H9 (cell line): Measurements from ENCODE around the gene GAL3ST2. TPM values are rescaled to one million over a fixed set of nuclear protein-coding genes. Genes with fewer than 3 reads are reported as not detected.

ENCODE experiments used
- DNase-seq: peaks from one replicate; pipeline ENCODE4 v3.0.0-alpha.2; 2017
- H2AFZ ChIP-seq: one replicate; pipeline ENCODE4 v1.6.1; 2013; ENCODE audit warnings: mild to moderate bottlenecking, low read length, control low read depth, moderate library complexity
- H2AK5ac ChIP-seq: 2 replicates; pipeline ENCODE4 v1.6.1; 2013; ENCODE audit warnings: low read length, control low read depth, mixed read lengths; ENCODE audit not compliant: insufficient read length
- H2BK120ac ChIP-seq: one replicate; pipeline ENCODE4 v1.6.1; 2013; ENCODE audit warnings: low read depth, mild to moderate bottlenecking, low read length, control low read depth, inconsistent platforms; ENCODE audit not compliant: poor library complexity, severe bottlenecking
- H2BK12ac ChIP-seq: 2 replicates; pipeline ENCODE4 v1.6.1; 2013; ENCODE audit warnings: low read length, control low read depth, mixed read lengths, low read depth; ENCODE audit not compliant: insufficient read length
- H2BK15ac ChIP-seq: 2 replicates; pipeline ENCODE4 v1.6.1; 2013; ENCODE audit warnings: low read depth, low read length, control low read depth
- H2BK20ac ChIP-seq: one replicate; pipeline ENCODE4 v1.6.1; 2013; ENCODE audit warnings: low read depth, mild to moderate bottlenecking, low read length, control low read depth, inconsistent platforms; ENCODE audit not compliant: poor library complexity, severe bottlenecking
- H2BK5ac ChIP-seq: 2 replicates; pipeline ENCODE4 v1.6.1; 2013; ENCODE audit warnings: low read length, control low read depth, mixed read lengths; ENCODE audit not compliant: insufficient read length
- H3K14ac ChIP-seq: 2 replicates; pipeline ENCODE4 v1.6.1; 2013; ENCODE audit warnings: low read length, control low read depth; ENCODE audit not compliant: insufficient read depth
- H3K18ac ChIP-seq: 2 replicates; pipeline ENCODE4 v1.6.1; 2013; ENCODE audit warnings: low read depth, mild to moderate bottlenecking, mixed read lengths, low read length, control low read depth; ENCODE audit not compliant: insufficient read length
- H3K23ac ChIP-seq: 2 replicates; pipeline ENCODE4 v1.6.1; 2013; ENCODE audit warnings: low read length, control low read depth, mixed read lengths, low read depth; ENCODE audit not compliant: insufficient read length
- H3K23me2 ChIP-seq: 2 replicates; pipeline ENCODE4 v1.6.1; 2013; ENCODE audit warnings: low read depth, mild to moderate bottlenecking, mixed read lengths, low read length, control low read depth; ENCODE audit not compliant: insufficient read length, poor library complexity, severe bottlenecking
- H3K27ac ChIP-seq: 2 replicates; pipeline ENCODE4 v1.5.1; 2013; ENCODE audit warnings: low read length, control low read depth, mixed read lengths, low read depth; ENCODE audit not compliant: insufficient read length
- H3K27me3 ChIP-seq: 2 replicates; pipeline ENCODE4 v1.6.1; 2013; ENCODE audit warnings: low read length, control low read depth, inconsistent platforms; ENCODE audit not compliant: insufficient read depth
- H3K4ac ChIP-seq: 2 replicates; pipeline ENCODE4 v1.6.1; 2013; ENCODE audit warnings: low read depth, mild to moderate bottlenecking, control low read depth, inconsistent platforms, low read length, moderate library complexity
- H3K4me1 ChIP-seq: 2 replicates; pipeline ENCODE4 v1.6.1; 2013; ENCODE audit warnings: low read length, control low read depth, inconsistent platforms; ENCODE audit not compliant: insufficient read depth
- H3K4me2 ChIP-seq: 2 replicates; pipeline ENCODE4 v1.6.1; 2013; ENCODE audit warnings: low read length, control low read depth, mixed read lengths; ENCODE audit not compliant: insufficient read length, insufficient read depth
- H3K56ac ChIP-seq: 2 replicates; pipeline ENCODE4 v1.6.1; 2013; ENCODE audit warnings: low read depth, mild to moderate bottlenecking, mixed read lengths, low read length, control low read depth; ENCODE audit not compliant: insufficient read length
- H3K79me1 ChIP-seq: 2 replicates; pipeline ENCODE4 v1.6.1; 2013; ENCODE audit warnings: low read depth, mild to moderate bottlenecking, moderate library complexity, low read length, control low read depth, inconsistent platforms; ENCODE audit not compliant: insufficient read depth, poor library complexity, severe bottlenecking
- H3K79me2 ChIP-seq: 2 replicates; pipeline ENCODE4 v1.6.1; 2013; ENCODE audit warnings: low read length, control low read depth, inconsistent platforms; ENCODE audit not compliant: insufficient read depth
- H3K9ac ChIP-seq: 2 replicates; pipeline ENCODE4 v1.6.1; 2013; ENCODE audit warnings: low read length, control low read depth, mixed read lengths; ENCODE audit not compliant: insufficient read length; ENCODE audit errors: extremely low read depth
- H3K9me3 ChIP-seq: one replicate; pipeline ENCODE4 v1.6.1; 2013; ENCODE audit warnings: low read depth, low read length, inconsistent platforms; ENCODE audit not compliant: control insufficient read depth
- H3T11ph ChIP-seq: one replicate; pipeline ENCODE4 v1.6.1; 2013; ENCODE audit warnings: mild to moderate bottlenecking, low read length, control low read depth, inconsistent platforms
- H4K20me1 ChIP-seq: one replicate; pipeline ENCODE4 v1.6.1; 2013; ENCODE audit not compliant: control insufficient read depth, insufficient read length, insufficient read depth
- H4K5ac ChIP-seq: 2 replicates; pipeline ENCODE4 v1.6.1; 2013; ENCODE audit warnings: low read depth, mild to moderate bottlenecking, mixed read lengths, low read length, control low read depth; ENCODE audit not compliant: insufficient read length
- H4K8ac ChIP-seq: replicated peaks from 2 replicates; pipeline ENCODE4 v1.6.1; 2013; ENCODE audit warnings: low read length, control low read depth, mixed read lengths, low read depth; ENCODE audit not compliant: insufficient read length
- H4K91ac ChIP-seq: 2 replicates; pipeline ENCODE4 v1.6.1; 2013; ENCODE audit warnings: low read depth, mild to moderate bottlenecking, moderate library complexity, mixed read lengths, low read length, control low read depth; ENCODE audit not compliant: insufficient read length
- H3K27ac Mint-ChIP-seq, 3 experiments: 2 replicates in 2 of 3; 3 replicates in 1 of 3; pipeline ENCODE4 v1.8.0; 2020 to 2021; ENCODE audit warnings: mixed read lengths in 3 of 3, mild to moderate bottlenecking in 1 of 3, moderate library complexity in 1 of 3
- H3K27me3 Mint-ChIP-seq: 2 replicates; pipeline ENCODE4 v1.8.0; 2021; ENCODE audit warnings: low read depth, mild to moderate bottlenecking, moderate library complexity, mixed read lengths
- H3K36me3 Mint-ChIP-seq, 3 experiments: 2 replicates in 2 of 3; 3 replicates in 1 of 3; pipeline ENCODE4 v1.8.0; 2020 to 2021; ENCODE audit warnings: low read depth in 3 of 3, mixed read lengths in 3 of 3; ENCODE audit not compliant: insufficient read depth in 1 of 3
- H3K4me1 Mint-ChIP-seq, 2 experiments: 2 replicates each; pipeline ENCODE4 v1.8.0; 2020; ENCODE audit warnings: mixed read lengths in 2 of 2
- H3K4me3 Mint-ChIP-seq, 2 experiments: 2 replicates in 1 of 2; 3 replicates in 1 of 2; pipeline ENCODE4 v1.8.0; 2020 to 2021; ENCODE audit warnings: mild to moderate bottlenecking in 2 of 2, mixed read lengths in 2 of 2, moderate library complexity in 1 of 2
- H3K9me3 Mint-ChIP-seq, 2 experiments: 2 replicates in 1 of 2; 3 replicates in 1 of 2; pipeline ENCODE4 v1.8.0; 2020; ENCODE audit warnings: mild to moderate bottlenecking in 2 of 2, mixed read lengths in 2 of 2, moderate library complexity in 1 of 2
- WGBS: extraction: QIAGEN DNeasy Blood & Tissue Kit; methylation state at CpG from one replicate; pipeline ENCODE4 v1.1.7; 2013; ENCODE audit warnings: missing lambda C conversion rate, low lambda C conversion rate, mixed read lengths; ENCODE audit not compliant: insufficient read length; ENCODE audit errors: extremely low coverage; 5-methylcytosine and 5-hydroxymethylcytosine counted together
- total RNA-seq: library from RNA; stranded (reverse); gene quantifications from 2 replicates; pipeline ENCODE4 v1.2.1, GENCODE V29; 2021
- TF ChIP-seq, protein P1 (sequence below): fragments of 200-600 bp; sonication (generic); conservative IDR thresholded peaks from 3 replicates; pipeline ENCODE4 v1.8.0; 2021; ENCODE audit warnings: antibody characterized with exemption, mild to moderate bottlenecking

Gene GAL3ST2
- total RNA-seq, 1 experiment from 2014 or later: 0.33 TPM

DNA sequence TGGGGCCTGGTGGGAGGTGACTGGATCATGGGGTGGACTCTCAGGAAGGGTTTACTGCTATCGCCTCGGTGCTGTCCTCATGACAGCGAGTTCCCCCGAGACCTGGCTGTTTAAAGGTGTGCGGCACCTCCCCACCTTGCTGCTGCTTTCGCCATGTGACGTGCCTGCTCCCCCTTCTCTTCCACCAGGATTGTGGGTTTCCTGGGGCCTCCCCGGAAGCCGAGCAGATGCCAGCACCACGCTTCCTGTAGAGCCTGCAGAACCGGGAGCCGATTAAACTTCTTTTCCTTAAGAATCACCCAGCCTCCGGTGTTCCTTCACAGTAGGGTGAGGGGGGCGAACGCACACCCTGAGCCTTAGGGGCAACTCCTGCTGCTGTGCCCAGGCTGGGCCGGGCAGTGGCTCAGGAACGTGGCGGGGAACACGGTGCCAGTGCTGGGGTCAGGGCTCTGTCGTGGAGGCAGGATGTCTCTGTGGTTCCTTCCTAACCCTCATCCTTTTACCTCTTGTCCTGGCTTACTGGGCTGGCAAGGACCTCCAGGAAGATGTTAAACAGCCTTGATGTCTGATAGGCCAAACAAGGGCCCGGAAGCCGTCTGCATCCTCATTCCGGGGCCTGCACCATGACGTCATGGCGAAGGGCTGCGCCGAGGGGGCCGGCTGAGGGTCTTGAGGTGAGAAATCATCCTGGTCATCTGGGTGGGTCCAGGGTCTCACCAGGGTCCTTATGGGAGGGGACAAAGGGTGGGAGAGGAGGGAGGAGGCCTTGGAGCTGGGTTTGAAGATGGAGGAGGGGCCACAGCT lies 45.0 kb downstream of the GAL3ST2 start:
- no peak overlapping the region for H3K27ac Mint-ChIP-seq
- Histone ChIP-seq H3K27ac (no peak overlapping the region), H2AFZ (no peak overlapping the region)

More for the DNA sequence above, 45.0 kb downstream of the GAL3ST2 start:
- Histone ChIP-seq H3K27me3 (no peaks in the 10 kb centered on the region), H3K79me2 (no peaks in the 10 kb centered on the region), H4K8ac (no peak overlapping the region), H4K5ac (no peak overlapping the region), H3K23me2 (no peaks in the 10 kb centered on the region), H3T11ph (no peak overlapping the region), H2BK120ac (no peak overlapping the region), H4K91ac (no peak overlapping the region), H3K4me1 (no peaks in the 10 kb centered on the region), H2BK5ac (no peak overlapping the region), H3K14ac (no peak overlapping the region; the same call in 1 of the 2 replicates), H3K18ac (no peak overlapping the region), H3K9me3 (no peaks in the 10 kb centered on the region), H2AK5ac (no peak overlapping the region), H3K79me1 (no peaks in the 10 kb centered on the region), H3K4me2 (no peak overlapping the region), H3K4ac (no peak overlapping the region), H2BK15ac (no peak overlapping the region), H3K9ac (no peak overlapping the region), H4K20me1 (no peaks in the 10 kb centered on the region), H2BK12ac (no peak overlapping the region), H3K23ac (no peak overlapping the region), H2BK20ac (no peak overlapping the region), H3K56ac (no peak overlapping the region)
- Mint-ChIP-seq H3K27me3 (peaks cover 28% of the 10 kb centered on the region), H3K4me1 (peaks cover 6 to 24% of the 10 kb centered on the region in 2 experiments), H3K4me3 (no peak overlapping the region), H3K9me3 (peaks cover 14 to 15% of the 10 kb centered on the region in 2 experiments), H3K36me3 (peaks cover 0 to 5% (median 4%) of the 10 kb centered on the region in 3 experiments; a peak in 5 of 7 replicates)
- WGBS: no CpG with 5 or more reads among the region's 28 CpGs
- DNase-seq: peak; percentile 23
- TF ChIP-seq, protein P1, sequence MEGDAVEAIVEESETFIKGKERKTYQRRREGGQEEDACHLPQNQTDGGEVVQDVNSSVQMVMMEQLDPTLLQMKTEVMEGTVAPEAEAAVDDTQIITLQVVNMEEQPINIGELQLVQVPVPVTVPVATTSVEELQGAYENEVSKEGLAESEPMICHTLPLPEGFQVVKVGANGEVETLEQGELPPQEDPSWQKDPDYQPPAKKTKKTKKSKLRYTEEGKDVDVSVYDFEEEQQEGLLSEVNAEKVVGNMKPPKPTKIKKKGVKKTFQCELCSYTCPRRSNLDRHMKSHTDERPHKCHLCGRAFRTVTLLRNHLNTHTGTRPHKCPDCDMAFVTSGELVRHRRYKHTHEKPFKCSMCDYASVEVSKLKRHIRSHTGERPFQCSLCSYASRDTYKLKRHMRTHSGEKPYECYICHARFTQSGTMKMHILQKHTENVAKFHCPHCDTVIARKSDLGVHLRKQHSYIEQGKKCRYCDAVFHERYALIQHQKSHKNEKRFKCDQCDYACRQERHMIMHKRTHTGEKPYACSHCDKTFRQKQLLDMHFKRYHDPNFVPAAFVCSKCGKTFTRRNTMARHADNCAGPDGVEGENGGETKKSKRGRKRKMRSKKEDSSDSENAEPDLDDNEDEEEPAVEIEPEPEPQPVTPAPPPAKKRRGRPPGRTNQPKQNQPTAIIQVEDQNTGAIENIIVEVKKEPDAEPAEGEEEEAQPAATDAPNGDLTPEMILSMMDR: no peak
